Left lung (tissue), 10 donors: ENCODE results near the gene ARFGAP1. TPM values are rescaled to one million over a fixed set of nuclear protein-coding genes. Genes with fewer than 3 reads are reported as not detected.

ENCODE experiments used
- ATAC-seq: fragments of 200-7000 bp; cut with Tn5 transposase; one replicate; pipeline ENCODE4 v1.9.1; 2020; ENCODE audit warnings: moderate library complexity
- DNase-seq, 4 donors: peaks; one replicate each; pipeline ENCODE4 v3.0.0-alpha.2; 2013 to 2020
- H3K27ac ChIP-seq, 2 donors: fragments of 200-600 bp; sonication (generic) in 1 of 2; one replicate each; pipeline versions ENCODE4 v1.5.0 to v1.8.0; 2020 to 2021
- H3K27me3 ChIP-seq, 2 donors: fragments of 200-600 bp; sonication (generic) in 1 of 2; one replicate each; pipeline versions ENCODE4 v1.5.0 to v1.8.0; 2020 to 2021
- H3K36me3 ChIP-seq, 2 donors: fragments of 200-600 bp; sonication (generic) in 1 of 2; one replicate each; pipeline versions ENCODE4 v1.5.0 to v1.8.0; 2020 to 2021
- H3K4me1 ChIP-seq, 2 donors: fragments of 200-600 bp; one replicate each; pipeline ENCODE4 v1.8.0; 2021
- H3K4me3 ChIP-seq, 2 donors: fragments of 200-600 bp; sonication (generic) in 1 of 2; one replicate each; pipeline versions ENCODE4 v1.5.0 to v1.8.0; 2020 to 2021; ENCODE audit warnings: mild to moderate bottlenecking in 1 of 2
- H3K9me3 ChIP-seq, 2 donors: fragments of 200-600 bp; sonication (generic) in 1 of 2; one replicate each; pipeline versions ENCODE4 v1.5.0 to v1.8.0; 2020 to 2021
- intact Hi-C, 2 donors: fragments of 100-400 bp; cut with DNase I; formaldehyde crosslinking; loops; one replicate each; pipeline versions ENCODE4 v1.11.2 to v1.14.2; 2022
- polyA plus RNA-seq, 6 donors: library from polyadenylated mRNA; unstranded; fragments of 120-200 nt; gene quantifications; one replicate each; pipeline ENCODE4 v1.2.1, GENCODE V29; 2013; ENCODE audit not compliant: insufficient read length in 6 of 6
- total RNA-seq, 2 donors: library from RNA; stranded (reverse); fragmentation: NEBNext Ultra II Directional; extraction: Animal tissue kit (Norgen Biotek cat#: 25700); gene quantifications; one replicate each; pipeline ENCODE4 v1.2.1, GENCODE V29; 2021
- TF ChIP-seq, protein P1 (sequence below), 2 donors: fragments of 200-600 bp; sonication (generic) in 1 of 2; IDR thresholded peaks; one replicate each; pipeline versions ENCODE4 v1.5.0 to v1.8.0; 2021; ENCODE audit warnings: antibody characterized with exemption in 2 of 2
- donor health status: DM: no; HTN: yes; CAD: no.
- donor health status: DM: no; HTN: no; CAD: no.

Gene ARFGAP1
- total and polyA plus RNA-seq, 8 donors: 53.1 to 87.5 (median 70.2) TPM

DNA sequence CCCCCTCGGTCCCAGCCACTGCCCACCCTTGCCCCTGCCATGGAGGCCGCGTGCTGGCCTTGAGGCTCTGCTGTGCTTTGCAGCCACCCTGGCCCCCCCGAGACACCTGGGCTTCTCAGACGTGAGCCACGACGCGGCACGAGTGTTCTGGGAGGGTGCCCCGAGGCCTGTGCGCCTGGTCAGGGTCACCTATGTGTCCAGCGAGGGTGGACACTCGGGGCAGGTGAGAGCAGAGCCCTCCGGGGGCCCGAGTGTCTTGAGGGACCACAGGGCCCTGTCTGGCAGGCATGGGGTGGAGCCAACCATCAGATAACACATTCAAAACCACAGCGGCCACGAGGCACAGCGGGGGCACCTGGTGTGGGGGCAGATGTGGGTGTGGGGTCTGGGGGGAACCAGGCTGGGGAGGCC lies 39.2 kb downstream of the ARFGAP1 start:
- no peak for ATAC-seq
- intact Hi-C loops: no loop called here
- TF ChIP-seq, protein P1, sequence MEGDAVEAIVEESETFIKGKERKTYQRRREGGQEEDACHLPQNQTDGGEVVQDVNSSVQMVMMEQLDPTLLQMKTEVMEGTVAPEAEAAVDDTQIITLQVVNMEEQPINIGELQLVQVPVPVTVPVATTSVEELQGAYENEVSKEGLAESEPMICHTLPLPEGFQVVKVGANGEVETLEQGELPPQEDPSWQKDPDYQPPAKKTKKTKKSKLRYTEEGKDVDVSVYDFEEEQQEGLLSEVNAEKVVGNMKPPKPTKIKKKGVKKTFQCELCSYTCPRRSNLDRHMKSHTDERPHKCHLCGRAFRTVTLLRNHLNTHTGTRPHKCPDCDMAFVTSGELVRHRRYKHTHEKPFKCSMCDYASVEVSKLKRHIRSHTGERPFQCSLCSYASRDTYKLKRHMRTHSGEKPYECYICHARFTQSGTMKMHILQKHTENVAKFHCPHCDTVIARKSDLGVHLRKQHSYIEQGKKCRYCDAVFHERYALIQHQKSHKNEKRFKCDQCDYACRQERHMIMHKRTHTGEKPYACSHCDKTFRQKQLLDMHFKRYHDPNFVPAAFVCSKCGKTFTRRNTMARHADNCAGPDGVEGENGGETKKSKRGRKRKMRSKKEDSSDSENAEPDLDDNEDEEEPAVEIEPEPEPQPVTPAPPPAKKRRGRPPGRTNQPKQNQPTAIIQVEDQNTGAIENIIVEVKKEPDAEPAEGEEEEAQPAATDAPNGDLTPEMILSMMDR (IDR thresholded peaks at IDR 0.05): no peak

DNA sequence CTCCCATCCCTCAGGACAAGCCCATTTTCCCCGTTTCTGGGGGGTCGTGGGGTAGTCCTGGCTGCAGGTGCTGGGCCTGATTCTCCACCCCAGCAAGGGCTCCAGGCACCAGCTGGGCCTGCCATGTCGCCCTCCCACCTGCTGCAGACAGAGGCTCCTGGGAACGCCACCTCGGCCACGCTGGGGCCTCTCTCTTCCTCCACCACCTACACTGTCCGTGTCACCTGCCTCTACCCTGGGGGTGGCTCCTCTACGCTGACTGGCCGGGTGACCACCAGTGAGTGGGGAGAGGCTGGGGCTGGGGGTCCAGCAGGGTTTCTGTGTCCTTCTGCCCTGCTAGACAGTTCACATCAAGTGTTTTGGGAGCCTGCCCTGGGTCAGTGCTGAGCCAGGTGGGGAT lies 39.7 kb downstream of the ARFGAP1 start:
- Histone ChIP-seq H3K27ac (no peak overlapping the region), H3K27me3 (peaks cover 0 to 79% of the 10 kb centered on the region in 2 donors), H3K4me1 (peaks cover 0 to 4% of the 10 kb centered on the region in 2 donors), H3K4me3 (no peak overlapping the region), H3K36me3 (no peaks in the 10 kb centered on the region), H3K9me3 (no peaks in the 10 kb centered on the region)
- TF ChIP-seq, protein P1 (IDR thresholded peaks at IDR 0.05): no peak
- ATAC-seq (no peak), DNase-seq (peak in 1 of 4 donors; percentile 40)
- intact Hi-C loops: no loop called here

More for the DNA sequence above, 39.2 kb downstream of the ARFGAP1 start:
- no peak overlapping the region for H3K27ac ChIP-seq
- no peak overlapping the region for H3K4me3 ChIP-seq
- H3K4me1 ChIP-seq: peaks cover 0 to 4% of the 10 kb centered on the region in 2 donors
- peaks cover 0 to 83% of the 10 kb centered on the region in 2 donors for H3K27me3 ChIP-seq
- no peaks in the 10 kb centered on the region for H3K36me3 ChIP-seq
- no peaks in the 10 kb centered on the region for H3K9me3 ChIP-seq
- DNase-seq: peak in 1 of 4 donors; percentile 72

DNA sequence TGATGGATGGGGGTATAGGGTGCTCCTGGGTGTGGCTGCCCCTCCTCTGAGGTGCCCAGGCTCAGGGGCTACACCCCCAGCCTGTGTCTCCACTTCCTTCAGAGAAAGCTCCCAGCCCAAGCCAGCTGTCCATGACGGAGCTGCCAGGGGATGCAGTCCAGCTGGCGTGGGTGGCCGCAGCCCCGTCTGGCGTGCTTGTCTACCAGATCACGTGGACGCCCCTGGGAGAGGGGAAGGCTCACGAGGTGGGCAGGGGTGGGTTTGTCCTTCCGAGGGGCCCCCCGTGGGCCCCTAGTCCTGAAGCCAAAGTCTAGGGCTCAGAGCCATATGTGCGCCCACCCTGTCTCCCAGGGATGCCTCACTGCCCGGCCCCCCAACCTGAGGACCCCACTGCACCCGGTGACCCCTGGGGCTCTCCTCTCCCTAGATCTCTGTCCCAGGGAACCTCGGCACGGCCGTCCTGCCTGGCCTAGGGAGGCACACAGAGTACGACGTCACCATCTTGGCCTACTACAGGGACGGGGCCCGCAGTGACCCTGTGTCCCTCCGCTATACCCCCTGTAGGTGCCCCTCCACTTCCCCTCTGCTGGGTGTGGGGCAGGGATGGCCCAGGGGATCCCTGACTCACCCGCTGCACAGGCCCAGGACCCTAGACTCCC lies 40.2 kb downstream of the ARFGAP1 start:
- peak; percentile 38 for ATAC-seq
- Histone ChIP-seq H3K4me1 (peaks cover 0 to 4% of the 10 kb centered on the region in 2 donors), H3K36me3 (no peaks in the 10 kb centered on the region), H3K4me3 (no peak overlapping the region), H3K27ac (no peak overlapping the region), H3K27me3 (peaks cover 0 to 74% of the 10 kb centered on the region in 2 donors), H3K9me3 (no peaks in the 10 kb centered on the region)
- intact Hi-C loops: no loop called here
- peak in 3 of 4 donors; percentile 77 to 96 (median 90) for DNase-seq
- TF ChIP-seq, protein P1 (IDR thresholded peaks at IDR 0.05): no peak

DNA sequence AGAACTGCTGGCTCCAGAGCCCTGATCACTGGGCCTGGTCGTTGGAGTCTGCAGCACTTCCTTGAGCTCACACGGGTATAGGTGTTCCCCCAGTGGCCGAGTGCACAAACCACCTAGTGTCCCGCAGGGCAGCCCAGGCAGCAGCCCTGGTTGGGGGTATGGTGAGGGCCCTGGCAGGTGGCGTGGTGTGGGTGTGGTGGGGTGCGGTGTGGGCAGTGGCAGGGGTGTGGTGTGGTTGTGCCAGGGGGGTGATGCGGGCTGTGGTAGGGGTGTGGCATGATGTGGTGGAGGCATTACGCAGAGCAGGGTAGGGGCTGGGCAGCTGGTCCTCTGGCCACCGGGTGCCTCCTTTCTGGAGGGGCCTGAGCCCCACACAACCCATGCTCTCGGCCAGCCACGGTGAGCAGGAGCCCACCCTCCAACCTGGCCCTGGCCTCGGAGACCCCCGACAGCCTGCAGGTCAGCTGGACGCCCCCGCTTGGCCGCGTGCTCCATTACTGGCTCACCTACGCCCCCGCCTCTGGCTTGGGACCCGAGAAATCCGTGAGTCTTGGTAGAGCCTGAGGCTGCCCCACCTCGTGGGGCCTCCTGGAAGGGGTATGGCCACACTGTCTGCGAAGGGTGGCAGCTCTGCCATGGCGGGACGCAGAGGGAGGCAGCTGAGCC lies 40.9 kb downstream of the ARFGAP1 start:
- no peaks in the 10 kb centered on the region for H3K9me3 ChIP-seq
- TF ChIP-seq, protein P1 (IDR thresholded peaks at IDR 0.05): no peak
- ATAC-seq (no peak), DNase-seq (peak in 1 of 4 donors; percentile 76)
- H3K27me3 ChIP-seq: peaks cover 0 to 73% of the 10 kb centered on the region in 2 donors
- intact Hi-C loops: no loop called here
- H3K27ac ChIP-seq: no peak overlapping the region
- peaks cover 0 to 4% of the 10 kb centered on the region in 2 donors for H3K4me1 ChIP-seq
- H3K4me3 ChIP-seq: no peak overlapping the region
- H3K36me3 ChIP-seq: no peaks in the 10 kb centered on the region

DNA sequence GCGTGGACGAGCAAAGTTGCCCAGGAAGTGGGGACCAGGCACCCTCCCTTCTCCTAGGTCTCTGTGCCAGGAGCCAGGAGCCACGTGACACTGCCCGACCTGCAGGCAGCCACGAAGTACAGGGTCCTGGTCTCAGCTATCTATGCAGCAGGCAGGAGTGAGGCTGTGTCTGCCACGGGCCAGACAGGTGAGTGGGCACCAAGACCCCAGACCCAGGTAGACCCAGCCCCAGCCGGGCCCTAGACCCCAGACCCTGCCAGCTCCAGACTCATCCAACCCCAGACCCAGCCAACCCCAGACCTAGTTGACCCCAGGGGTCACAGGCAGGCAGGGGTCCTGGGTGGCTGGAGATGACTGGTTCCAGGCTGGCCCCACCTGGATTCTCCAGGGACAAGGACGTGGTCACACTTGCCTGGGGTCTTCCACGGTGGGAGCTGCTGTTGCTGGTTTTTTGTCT lies 41.4 kb downstream of the ARFGAP1 start:
- no peak for ATAC-seq
- H3K4me3 ChIP-seq: no peak overlapping the region
- peaks cover 0 to 72% of the 10 kb centered on the region in 2 donors for H3K27me3 ChIP-seq
- no peaks in the 10 kb centered on the region for H3K9me3 ChIP-seq
- peak in 1 of 4 donors; percentile 64 for DNase-seq
- intact Hi-C loops: no loop called here
- no peaks in the 10 kb centered on the region for H3K36me3 ChIP-seq
- H3K27ac ChIP-seq: no peak overlapping the region
- TF ChIP-seq, protein P1 (IDR thresholded peaks at IDR 0.05): no peak
- H3K4me1 ChIP-seq: peaks cover 0 to 4% of the 10 kb centered on the region in 2 donors
